NCI-H510A treated with DMSO at 0.1 percent for 48 hours (cell line): ENCODE data around the gene PSMD5.

Experiments
- DNase-seq: peaks from one replicate; lab custom pipeline; 2025; lab: John Stamatoyannopoulos, UW

PSMD5 gene

DNA sequence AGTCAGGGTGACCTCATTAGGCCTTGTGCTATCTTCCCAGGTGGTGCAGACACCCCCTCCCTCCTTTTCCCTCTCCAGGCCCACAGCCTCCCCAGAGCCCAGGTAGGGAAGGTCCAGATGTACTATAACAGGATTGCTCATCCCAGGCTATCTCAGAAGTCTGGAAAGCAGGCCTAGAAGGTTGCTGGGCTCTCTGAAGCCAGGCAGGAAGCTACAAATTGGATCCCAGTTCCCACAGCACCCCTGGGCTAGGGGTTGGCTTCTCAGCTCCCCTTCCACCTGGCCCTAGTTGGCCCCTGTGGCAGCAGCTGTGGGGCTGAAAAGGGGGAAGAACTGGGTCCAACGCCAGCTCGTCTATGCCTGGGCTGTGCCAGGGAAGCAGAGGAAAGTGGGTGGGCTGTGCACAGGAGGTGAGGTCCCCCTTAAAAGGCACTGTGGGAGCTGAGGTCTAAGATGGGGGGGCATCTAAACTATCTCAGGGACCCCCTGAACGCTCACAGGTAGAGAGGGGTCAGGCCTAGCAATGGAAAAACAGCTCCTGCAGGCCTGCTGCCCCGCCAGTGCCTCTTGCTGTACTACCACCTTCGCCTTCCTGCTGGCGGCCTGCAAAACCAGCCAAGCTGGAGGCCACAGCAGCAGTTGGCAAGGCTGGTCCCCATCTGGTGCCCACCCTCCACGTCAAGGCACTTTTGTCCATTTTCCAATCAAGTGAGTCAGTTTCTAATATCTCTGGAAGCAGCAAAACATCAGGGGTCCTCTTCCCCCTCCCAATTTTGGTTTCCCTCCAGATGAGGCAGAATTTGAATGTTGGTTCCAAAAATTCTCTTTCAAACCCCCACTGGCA is 13.3 kb upstream of the PSMD5 start:
- DNase-seq = no peak

DNA sequence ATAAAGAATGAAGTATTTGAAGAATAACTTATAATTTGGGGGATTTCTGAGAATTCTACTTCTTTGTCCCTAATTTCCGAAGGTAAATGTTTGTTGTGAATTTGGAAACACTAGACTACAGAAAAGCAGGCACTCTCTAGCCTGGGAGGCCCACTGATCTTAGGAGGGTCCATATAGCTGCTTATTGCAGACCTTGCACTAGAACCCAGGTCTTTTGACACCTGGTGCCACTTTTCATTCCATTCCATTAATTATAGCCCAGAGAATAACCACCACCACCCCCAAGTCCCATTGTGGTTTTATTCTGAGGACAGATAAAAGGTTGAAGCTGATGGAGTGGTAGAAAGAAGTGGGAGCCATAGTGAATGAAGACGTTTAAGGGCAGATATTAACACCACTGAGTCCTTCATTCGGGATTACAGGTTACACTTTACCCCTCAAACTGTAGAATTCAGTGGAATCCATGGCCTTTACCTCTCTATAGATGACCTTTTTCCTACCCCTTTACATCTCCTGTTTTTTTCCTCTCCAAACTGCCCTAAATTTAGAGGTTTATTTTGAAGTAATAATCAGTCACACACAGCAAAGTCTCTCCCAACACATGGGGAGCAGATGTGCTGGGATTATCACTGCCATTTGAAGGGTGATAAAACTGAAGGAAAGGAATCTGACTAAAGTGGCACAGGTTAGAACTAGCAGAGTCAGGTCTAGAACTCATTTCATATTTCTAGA is 12.0 kb upstream of the PSMD5 start:
- DNase-seq = no peak

DNA sequence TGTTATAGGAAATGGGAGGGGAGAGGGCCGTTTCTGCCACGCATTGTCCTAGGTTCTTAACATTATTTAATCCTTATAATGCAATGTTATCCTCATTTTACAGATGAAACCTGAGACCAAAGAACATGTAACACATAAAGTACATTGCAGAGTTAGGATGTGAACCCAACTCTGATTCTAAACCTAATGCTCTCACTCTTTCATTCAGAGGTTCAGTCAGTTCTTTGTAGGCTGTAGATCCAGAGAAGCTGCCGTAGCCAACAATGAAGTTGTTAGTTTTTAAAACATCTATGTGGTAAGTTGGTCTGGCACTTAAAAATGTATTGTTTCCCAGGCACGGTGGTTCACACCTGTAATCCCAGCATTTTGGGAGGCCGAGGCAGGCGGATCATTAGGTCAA is 10.5 kb upstream of the PSMD5 start:
- DNase-seq = no peak

DNA sequence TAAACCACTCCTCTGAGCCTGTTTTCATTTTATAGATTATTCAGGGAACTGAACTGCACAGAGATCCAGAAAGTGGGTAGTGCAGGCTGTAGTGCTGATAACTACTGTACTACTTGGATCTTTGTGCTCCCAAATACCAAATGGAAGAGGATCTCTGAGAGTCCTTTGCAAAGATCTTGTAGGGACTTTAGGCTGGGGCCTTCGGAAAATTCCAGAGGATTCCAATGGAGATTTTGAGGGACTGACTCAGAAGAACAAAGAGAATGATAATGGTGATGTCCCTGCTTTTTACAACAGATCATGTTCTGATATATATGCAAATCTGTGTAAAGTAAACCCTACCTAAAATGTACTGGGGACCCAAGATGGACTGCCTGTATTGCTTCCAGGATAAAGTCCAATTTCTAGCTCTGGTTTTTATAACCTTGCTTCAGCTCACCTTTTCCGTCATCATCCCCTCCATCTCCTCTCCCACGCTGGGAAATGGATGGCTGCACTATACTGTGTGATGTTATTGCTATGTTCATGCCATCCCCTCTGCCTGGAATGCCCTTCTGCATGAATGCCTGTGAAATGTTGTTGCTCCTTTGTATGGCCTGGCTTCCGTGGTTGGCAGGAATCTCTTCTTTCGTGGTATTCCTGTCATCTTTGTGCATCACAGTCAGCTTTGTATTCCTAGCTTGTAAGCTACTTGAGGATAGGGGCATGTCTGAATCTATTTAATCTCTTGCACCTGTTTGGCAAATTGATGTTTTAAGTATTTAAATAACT is 9.7 kb upstream of the PSMD5 start:
- DNase-seq = no peak

DNA sequence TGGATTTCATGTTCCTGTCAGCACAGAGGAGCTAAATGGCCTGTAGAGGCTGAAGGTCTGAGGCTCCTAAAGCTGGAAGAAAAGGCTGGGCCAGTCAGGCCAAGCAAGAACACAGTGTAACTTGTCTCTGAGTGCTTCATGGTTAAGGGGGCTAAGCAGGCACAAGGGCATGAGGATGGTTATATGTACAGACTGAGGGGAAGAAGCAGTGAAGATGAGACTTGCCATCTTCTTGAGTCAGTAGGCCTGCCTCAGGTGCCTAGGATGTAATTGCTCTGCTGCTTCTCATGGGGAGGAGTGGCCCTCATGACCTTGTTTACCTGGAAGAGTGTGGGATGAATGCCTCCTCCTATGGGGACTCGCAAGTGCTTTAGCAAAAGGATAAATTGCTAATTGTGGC is 8.7 kb upstream of the PSMD5 start:
- no peak for DNase-seq

DNA sequence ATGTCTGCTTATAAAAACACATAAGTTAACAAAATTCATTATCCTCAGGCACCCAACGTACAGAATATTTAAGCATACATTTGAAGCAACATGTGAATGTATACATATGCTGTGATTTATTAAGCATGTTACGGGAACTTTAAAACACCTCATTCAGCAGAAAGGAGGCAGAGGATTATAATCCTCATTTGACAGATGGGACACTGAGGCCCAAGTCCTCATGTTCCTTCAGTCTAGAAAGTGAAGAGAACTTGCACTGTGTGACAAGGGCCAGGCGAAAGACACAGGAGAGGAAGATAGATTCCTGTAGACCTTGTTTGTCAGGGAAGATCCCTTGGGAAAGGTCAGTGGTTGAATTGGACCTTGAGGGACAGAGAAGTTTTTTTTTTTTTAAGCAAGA is 7.6 kb upstream of the PSMD5 start:
- no peak for DNase-seq

DNA sequence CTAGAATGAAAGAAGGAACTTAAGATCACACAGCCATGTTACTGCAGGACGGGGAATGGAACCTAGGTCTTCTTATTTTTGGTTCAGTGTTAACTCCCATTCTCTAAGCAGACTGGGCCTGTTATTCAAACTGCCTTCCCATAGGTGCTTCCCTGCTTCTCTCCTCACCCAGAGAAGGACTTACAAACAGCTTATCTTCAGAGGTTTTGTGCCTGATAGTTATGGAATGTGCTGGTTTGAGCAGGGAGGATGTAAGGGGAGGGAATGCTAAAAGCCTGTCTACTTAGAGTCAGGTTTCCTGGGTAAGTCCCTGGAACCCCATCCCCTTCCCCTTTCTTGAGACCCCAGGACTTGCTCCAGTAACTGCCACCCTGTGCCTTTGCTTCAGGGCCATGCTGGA is 4.2 kb upstream of the PSMD5 start:
- no peak for DNase-seq

DNA sequence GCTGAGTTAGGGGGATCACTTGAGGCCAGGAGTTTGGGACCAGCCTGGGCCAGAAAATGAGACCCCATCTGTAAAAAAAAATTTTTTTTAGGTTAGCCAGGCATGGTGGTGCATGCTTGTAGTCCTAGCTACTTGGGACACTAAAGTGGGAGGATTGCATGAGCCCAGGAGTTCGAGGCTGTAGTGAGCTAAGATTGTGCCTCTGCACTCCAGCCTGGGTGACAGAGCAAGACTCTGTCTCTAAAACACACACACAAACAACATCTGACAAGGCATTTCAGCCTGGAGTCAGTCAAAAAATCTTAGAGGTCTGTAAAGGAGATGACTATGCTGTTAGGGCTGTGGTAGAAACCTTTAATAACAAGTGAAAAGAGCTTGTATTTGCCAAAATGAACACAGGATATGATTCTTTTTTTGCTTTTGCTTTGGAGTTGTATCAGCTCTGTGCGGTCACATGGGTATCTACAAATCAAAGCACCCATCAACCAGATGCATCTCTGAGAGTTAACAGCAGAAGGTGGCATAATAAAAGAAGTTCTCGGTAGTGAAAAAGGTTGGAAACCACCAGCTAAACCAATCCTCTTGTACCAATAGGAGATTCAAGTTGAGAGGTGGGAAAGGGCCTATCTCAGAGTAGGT is 3.6 kb upstream of the PSMD5 start:
- DNase-seq = no peak

DNA sequence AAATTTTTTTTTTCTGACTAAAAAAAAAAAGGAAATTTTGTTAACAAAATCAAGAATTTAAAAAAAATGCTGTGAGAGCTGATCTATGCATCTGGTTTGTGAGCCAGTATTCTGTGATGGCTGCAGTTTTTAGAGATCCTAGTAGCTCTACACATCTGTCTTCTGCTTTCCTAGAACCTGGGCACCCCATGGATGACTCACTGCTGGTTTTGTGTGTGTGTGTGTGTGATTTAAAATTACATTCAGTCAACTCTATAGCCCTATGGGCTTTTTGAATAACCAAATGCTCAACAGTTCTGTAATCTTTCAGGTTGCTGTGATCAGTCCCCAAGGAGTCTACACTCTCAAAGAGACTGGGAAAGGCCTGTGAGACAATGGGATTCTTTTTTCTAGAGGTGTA is 2.5 kb upstream of the PSMD5 start:
- DNase-seq = no peak

DNA sequence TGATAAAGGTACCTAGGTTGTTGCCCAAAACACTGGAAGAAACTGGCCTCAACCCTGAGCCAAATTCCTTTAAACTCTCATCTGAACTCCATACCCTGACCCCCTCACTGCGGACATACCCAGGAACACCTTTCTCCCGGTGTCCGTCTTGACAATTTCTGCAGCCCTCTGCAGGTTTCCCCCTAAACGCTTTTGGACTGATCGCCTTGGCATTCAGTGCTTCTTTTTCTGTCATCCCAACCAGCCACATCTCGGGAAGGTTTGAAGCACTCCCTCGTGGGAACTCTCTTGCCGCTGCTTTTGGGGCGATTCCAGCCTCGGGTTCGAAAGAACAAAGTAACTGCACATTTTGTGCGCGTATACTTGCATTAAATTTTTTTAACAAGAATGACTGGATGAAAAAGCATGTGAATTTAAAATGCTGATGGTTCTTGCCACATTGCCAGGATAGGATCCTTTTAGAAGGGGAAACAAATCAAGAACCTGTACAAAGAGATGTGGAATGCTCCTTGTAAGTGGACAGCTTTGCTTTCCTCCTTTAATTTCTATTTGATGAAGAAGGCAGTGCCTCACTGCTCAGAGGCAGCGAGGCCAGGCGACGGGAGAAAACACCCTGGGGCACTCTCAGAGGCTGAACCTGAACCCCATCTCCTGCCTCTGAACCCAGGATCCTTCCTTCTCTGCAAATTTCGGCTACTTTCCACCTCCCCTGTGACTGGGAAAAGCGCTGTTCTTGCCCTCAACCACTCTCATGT is 615 bp downstream of the PSMD5 start:
- peak; percentile 28 for DNase-seq

DNA sequence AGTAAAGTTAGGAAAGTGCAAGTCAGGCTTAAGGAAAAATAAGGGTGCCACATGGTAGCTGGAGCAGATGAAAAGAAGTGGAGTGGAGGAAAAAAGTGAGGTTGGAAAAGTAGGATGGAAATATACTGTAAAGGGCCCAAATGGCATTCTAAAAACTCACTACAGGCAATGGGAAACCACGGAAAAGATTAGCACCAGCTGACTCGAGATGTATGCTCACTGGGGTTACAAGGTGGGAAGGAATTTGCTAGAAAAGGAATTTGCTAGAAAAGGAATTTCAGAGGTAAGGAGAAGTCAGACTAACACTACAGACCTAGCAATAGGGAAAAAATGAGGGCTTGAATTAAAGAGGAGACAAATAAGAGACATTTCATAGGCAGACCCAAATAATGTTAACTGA is 3.6 kb downstream of the PSMD5 start:
- no peak for DNase-seq

DNA sequence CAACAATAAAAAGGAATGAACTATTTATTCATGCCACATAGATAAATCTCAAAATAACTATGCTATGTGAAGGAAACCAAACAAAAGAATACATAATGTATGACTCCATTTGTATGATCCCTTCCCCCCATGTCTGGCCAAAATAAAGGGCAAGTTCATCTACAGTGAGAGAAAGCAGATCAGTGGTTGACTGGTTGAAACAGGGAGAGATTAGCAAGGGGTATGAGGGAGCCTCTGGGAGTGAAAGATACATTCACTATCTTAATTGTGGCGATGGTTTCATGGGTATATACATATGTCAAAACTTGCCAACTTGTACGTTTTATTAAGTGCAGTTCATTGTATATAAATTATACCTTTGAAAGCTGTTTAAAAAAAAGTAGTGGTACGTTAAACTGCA is 4.8 kb downstream of the PSMD5 start:
- DNase-seq = no peak

DNA sequence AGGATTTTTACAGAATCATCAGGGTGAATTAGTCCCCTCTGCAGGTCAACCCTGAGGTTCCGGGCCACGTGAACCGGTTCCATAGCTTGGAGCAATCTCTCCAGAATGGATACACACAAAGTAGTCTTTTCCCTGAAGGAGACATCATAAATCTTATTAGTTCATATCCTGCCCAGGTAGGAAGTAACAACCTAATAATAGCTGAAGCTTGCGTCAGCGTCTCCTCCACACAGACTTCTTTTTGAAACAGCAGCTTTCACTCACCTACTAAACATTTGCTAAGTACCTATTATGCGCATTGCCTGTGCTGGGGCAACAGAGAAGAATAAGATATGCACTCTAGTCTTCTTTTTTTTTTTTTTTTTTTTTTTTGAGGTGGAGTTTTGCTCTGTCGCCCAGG is 9.4 kb downstream of the PSMD5 start:
- DNase-seq = no peak

DNA sequence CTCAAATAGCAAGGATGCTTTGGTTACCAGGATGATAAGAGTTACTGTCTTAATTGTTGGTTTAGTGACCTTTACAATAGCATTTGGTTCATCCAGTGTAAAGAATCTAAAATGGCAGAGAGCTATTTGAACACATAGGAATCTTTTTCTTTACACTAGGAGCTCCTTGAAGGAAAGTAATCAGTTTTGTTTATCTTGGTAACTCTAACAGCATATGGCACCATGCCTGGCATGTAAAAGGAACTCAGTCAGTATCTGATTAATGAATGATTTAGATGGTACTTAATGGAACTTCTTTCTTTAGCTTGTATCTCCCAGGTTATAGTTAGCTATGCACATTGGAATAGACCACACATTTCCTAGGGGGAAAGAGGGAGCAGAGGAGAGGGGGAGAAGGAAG is 9.9 kb downstream of the PSMD5 start:
- DNase-seq = no peak

DNA sequence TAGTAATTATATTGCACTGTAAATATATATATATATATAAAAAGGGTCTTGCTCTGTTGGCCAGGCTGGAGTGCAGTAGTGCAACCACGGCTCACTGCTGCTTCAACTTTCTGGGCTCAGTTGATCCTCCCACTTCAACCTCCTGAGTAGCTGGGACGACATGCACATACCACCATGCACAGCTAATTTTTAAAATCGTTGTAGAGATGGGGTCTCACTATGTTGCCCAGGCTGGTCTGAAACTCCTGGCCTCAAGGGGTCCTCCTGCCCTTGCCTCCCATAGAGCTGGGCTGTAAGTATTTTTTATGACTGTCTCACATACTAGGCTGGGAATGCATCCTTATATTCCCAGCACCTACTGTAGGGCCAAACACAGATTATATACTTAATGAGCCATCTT is 11.9 kb downstream of the PSMD5 start:
- no peak for DNase-seq

DNA sequence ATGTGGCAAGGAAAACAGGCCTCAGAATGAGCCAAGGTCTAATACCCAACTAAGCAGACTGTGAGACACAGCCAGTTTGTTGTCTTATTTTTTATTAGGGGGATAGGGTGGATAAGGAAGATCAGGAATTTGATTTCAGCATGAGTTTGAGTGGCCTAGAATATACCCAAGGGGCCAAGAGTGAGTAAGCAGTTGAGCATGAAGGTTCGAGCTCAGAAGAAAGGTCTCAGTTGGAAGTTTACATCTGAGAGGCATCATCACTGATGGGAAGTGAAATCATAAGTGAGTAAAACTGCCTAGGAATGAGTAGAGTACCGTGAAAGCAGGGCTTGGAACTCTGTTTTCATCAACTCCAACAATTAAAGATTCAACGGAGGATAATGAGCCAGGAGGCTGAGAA is 12.6 kb downstream of the PSMD5 start:
- DNase-seq = no peak

DNA sequence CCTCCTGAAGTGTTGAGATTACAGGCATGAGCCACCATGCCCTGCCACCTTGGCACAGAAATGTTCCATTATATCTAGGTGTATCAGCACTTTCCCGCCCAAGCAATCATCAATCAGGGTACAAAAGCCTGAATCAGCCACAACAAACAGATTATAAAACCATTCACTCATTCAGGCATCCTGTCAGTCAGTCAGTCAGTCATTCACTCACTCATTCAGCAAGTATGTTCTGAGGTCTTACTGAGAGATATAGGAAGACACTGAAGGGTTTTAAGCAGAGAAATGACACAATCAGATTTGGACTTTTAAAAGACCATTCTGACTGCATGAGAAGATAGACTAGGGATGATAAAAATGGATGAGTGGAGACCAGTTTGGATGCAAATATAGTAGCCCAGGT is 13.1 kb downstream of the PSMD5 start:
- no peak for DNase-seq

DNA sequence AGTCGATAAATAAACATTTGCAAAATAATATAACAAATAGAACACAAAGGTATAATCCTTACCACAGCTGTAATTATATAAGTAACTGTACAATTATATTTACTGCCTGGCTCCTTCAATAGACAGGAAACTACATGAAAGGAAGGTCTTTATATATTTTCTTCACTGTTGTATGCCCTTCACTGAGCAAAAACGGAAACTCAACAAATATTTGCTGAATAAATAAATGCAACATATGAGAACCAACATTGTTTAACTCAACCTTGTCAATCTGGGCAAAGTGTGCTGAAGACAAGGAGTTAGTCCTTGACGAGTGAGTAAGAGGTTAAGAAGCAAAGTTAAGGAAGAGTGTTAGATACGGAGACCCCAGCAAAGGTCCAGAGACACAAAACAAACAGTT is 22.6 kb downstream of the PSMD5 start:
- DNase-seq = no peak

DNA sequence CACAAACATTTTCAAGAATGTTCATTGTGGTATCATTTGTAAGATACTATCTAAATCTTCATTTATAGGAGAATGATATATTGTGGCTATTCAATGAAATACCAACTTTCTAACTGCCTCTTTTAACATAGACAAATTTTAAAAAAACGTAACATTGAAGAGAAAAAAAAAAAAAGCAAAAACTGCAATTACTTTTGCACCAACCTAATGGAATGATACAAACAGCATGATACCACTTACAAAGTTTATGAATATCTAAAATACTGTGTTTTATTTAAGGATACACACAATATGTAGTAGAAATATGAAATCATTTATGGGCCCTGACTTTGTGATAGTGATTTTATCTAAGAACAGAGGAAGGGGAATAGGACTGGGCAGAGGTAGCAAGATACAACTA is 24.1 kb downstream of the PSMD5 start:
- DNase-seq = no peak

DNA sequence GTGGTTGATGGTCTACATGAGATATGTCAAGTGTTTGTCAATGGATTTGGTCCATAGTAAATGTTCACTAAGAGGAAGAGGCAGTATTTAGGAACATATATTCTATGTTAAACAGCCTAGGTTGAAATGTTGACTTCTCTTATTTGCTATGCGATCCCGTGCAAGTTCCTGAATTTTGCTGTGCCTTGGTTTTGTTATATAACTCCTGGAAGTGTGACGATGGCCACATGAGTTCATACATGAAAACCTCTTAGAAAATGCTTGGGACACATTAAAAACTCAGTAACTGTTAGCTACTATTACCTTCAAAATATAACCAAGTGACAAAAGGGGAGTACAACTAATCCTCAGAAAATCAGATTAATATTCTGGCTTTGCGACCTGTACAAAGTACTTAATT is 27.6 kb downstream of the PSMD5 start:
- DNase-seq = no peak

DNA sequence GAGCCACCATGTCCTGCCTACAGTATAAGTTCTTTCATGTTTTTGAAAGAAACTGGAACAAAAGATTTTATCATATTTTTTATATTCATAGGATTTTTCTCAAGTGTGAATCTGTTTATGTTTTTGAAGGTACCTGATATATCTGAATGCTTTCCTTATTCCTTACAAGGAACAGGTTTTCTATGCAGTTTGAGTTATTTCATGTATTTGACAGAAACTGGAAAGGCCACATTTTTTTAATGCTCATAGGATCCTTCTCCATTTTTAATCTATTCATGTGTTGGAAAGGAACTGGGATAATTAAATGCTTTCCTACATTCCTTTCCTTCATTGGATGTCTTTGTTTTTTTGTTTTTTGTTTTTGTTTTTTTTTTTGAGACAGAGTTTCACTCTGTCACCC is 33.8 kb downstream of the PSMD5 start:
- DNase-seq = no peak
